Osteoblast (primary cell): ENCODE results near the gene POLE. TPM values are rescaled to one million over a fixed set of nuclear protein-coding genes. Genes with fewer than 3 reads are reported as not detected.

ENCODE experiments used
- DNase-seq: peaks from one replicate; pipeline ENCODE4 v3.0.0; 2011; ENCODE audit warnings: low spot score, mixed read lengths; ENCODE audit not compliant: insufficient read length; ENCODE audit errors: missing footprints
- H2AFZ ChIP-seq: 2 replicates; pipeline ENCODE4 v1.6.0; 2011; ENCODE audit warnings: mild to moderate bottlenecking, low read length
- H3K27ac ChIP-seq: 2 replicates; pipeline ENCODE4 v1.5.1; 2011; ENCODE audit warnings: mild to moderate bottlenecking, low read depth, low read length, moderate library complexity
- H3K27me3 ChIP-seq: 2 replicates; pipeline ENCODE4 v1.6.0; 2012; ENCODE audit warnings: mild to moderate bottlenecking, control low read depth, inconsistent platforms, low read length, moderate library complexity; ENCODE audit not compliant: insufficient read depth
- H3K36me3 ChIP-seq: 2 replicates; pipeline ENCODE4 v1.5.1; 2011; ENCODE audit warnings: mild to moderate bottlenecking, low read length, control low read depth, moderate library complexity; ENCODE audit not compliant: insufficient read depth
- H3K4me1 ChIP-seq: 2 replicates; pipeline ENCODE4 v1.5.1; 2011; ENCODE audit warnings: mild to moderate bottlenecking, low read length, control low read depth, moderate library complexity; ENCODE audit not compliant: insufficient read depth
- H3K4me2 ChIP-seq: 2 replicates; pipeline ENCODE4 v1.6.0; 2011; ENCODE audit warnings: mild to moderate bottlenecking, low read length; ENCODE audit not compliant: insufficient read depth
- H3K4me3 ChIP-seq: fragments of 200-600 bp; sonication (generic); 3 replicates; pipeline ENCODE4 v1.5.1; 2012; ENCODE audit warnings: mild to moderate bottlenecking, low read length, inconsistent platforms; ENCODE audit not compliant: insufficient read depth
- H3K79me2 ChIP-seq: 2 replicates; pipeline ENCODE4 v1.6.0; 2012; ENCODE audit warnings: mild to moderate bottlenecking, low read length, control low read depth, inconsistent platforms; ENCODE audit not compliant: insufficient read depth
- H3K9me3 ChIP-seq: 2 replicates; pipeline ENCODE4 v1.5.1; 2011; ENCODE audit warnings: low read depth, low read length, control low read depth
- H4K20me1 ChIP-seq: 2 replicates; pipeline ENCODE4 v1.6.0; 2012; ENCODE audit warnings: mild to moderate bottlenecking, low read length, control low read depth; ENCODE audit not compliant: insufficient read depth
- CTCF ChIP-seq: IDR thresholded peaks from 2 replicates; pipeline ENCODE4 v1.5.1; 2011; ENCODE audit warnings: mild to moderate bottlenecking, low read depth, low read length, moderate library complexity; ENCODE audit errors: extremely low read depth
- small RNA-seq: library from RNA; depleted of rRNA; stranded (forward); fragments of <200 nt; gene quantifications from one replicate; pipeline ENCODE3, GENCODE V24; 2012
- total RNA-seq: library from RNA; depleted of rRNA; stranded (reverse); fragments of >200 nt; gene quantifications from 2 replicates; pipeline ENCODE4 v1.2.3, GENCODE V29; 2012

POLE gene
- total RNA-seq, 1 donor: 15.2 TPM

- H3K4me3 ChIP-seq: no peak overlapping the region
- no peaks in the 10 kb centered on the region for H4K20me1 ChIP-seq
- H3K27ac ChIP-seq: no peak overlapping the region
- no peak for TF ChIP-seq CTCF
- no peaks in the 10 kb centered on the region for H3K27me3 ChIP-seq
- no peak overlapping the region for H2AFZ ChIP-seq
- H3K79me2 ChIP-seq: no peaks in the 10 kb centered on the region
- H3K36me3 ChIP-seq: no peaks in the 10 kb centered on the region
- no peaks in the 10 kb centered on the region for H3K9me3 ChIP-seq
- DNase-seq: no peak
- H3K4me1 ChIP-seq: no peaks in the 10 kb centered on the region
- no peak overlapping the region for H3K4me2 ChIP-seq
These were observed 110.4 kb downstream of the POLE start for GRCh38 chr12:132576701-132577100.

- Histone ChIP-seq H3K4me2 (no peak overlapping the region), H2AFZ (no peak overlapping the region), H4K20me1 (no peaks in the 10 kb centered on the region), H3K36me3 (no peaks in the 10 kb centered on the region), H3K4me3 (no peak overlapping the region), H3K9me3 (no peaks in the 10 kb centered on the region), H3K27ac (no peak overlapping the region), H3K79me2 (no peaks in the 10 kb centered on the region), H3K4me1 (no peaks in the 10 kb centered on the region), H3K27me3 (no peaks in the 10 kb centered on the region)
- TF ChIP-seq CTCF: no peak
- DNase-seq: no peak
These were observed 111.5 kb downstream of the POLE start for GRCh38 chr12:132575661-132576060.

- no peak overlapping the region for H3K4me3 ChIP-seq
- H4K20me1 ChIP-seq: no peaks in the 10 kb centered on the region
- H2AFZ ChIP-seq: no peak overlapping the region
- H3K4me2 ChIP-seq: no peak overlapping the region
- no peaks in the 10 kb centered on the region for H3K9me3 ChIP-seq
- H3K27ac ChIP-seq: no peak overlapping the region
- no peak for DNase-seq
- H3K36me3 ChIP-seq: no peaks in the 10 kb centered on the region
- no peaks in the 10 kb centered on the region for H3K79me2 ChIP-seq
- H3K4me1 ChIP-seq: no peaks in the 10 kb centered on the region
- no peak for TF ChIP-seq CTCF
- H3K27me3 ChIP-seq: no peaks in the 10 kb centered on the region
These were observed 112.7 kb downstream of the POLE start for GRCh38 chr12:132574271-132574996.

Small RNAs within 50 kb of the gene (small RNA-seq; reads per million reads assigned to genes)
- gene MIR6763 (not detected), gene RNA5SP379 (not detected)

Other genes with a start within 250 kb of the POLE start
- gene FBRSL1, start 197.2 kb downstream of the POLE start, total RNA-seq: 2.7 and 12.3 TPM in 2 replicates
- not detected in 2 replicates for gene LRCOL1, start 76.8 kb downstream of the POLE start, total RNA-seq
- not detected in 2 replicates for gene P2RX2, start 68.6 kb downstream of the POLE start, total RNA-seq
- gene PXMP2, start 245 bp upstream of the POLE start, total RNA-seq: 10.1 and 10.6 TPM in 2 replicates
- 20.9 and 24.6 TPM in 2 replicates for gene PGAM5, start 23.5 kb upstream of the POLE start, total RNA-seq
- 79.9 and 86.1 TPM in 2 replicates for gene ANKLE2, start 74.5 kb upstream of the POLE start, total RNA-seq
- gene GOLGA3, start 141.5 kb upstream of the POLE start, total RNA-seq: 102 and 127 TPM in 2 replicates
- gene CHFR, start 200.3 kb upstream of the POLE start, total RNA-seq: 54.8 and 55.0 TPM in 2 replicates